Measurements from ENCODE around the gene STC2. TPM values are rescaled to one million over a fixed set of nuclear protein-coding genes. Genes with fewer than 3 reads are reported as not detected.

The STC2 gene
- total and polyA plus RNA-seq, 2 of the 8 experiments (the other 6 are each of a cell fraction or from before 2014, with no cell fraction given): 26.4 to 53.1 TPM

- no peak overlapping the region for H3K4me3 ChIP-seq (ENCODE audit: extremely low read depth in 1 of 4, insufficient read depth in 2 of 4, low read depth in 3 of 4, low read length in 4 of 4)
- H2AK5ac ChIP-seq (ENCODE audit: low read depth, low read length): no peak overlapping the region
- H3K23me2 ChIP-seq (ENCODE audit: low read depth, low read length): no peaks in the 10 kb centered on the region
- no peaks in the 10 kb centered on the region for H3K27me3 ChIP-seq (replicated peaks in 1 of 4; ENCODE audit: control insufficient read depth in 3 of 4, extremely low read depth in 1 of 4, insufficient read depth in 3 of 4, low read length in 3 of 4)
- no peak overlapping the region; the same call in 1 of the 2 replicates for H2BK20ac ChIP-seq (ENCODE audit: low read length)
- H3K79me1 ChIP-seq (ENCODE audit: low read depth, low read length): no peaks in the 10 kb centered on the region; the same call in 1 of the 2 replicates
- no peak overlapping the region for H2BK120ac ChIP-seq (replicated peaks; ENCODE audit: low read depth, low read length)
- no peaks in the 10 kb centered on the region for H3K9me3 ChIP-seq (ENCODE audit: insufficient read depth in 2 of 2, low read depth in 1 of 2, low read length in 1 of 2)
- TF ChIP-seq RFX5 (IDR thresholded peaks at IDR 0.05; ENCODE audit: borderline replicate concordance, low read depth, low read length): no peak
- TF ChIP-seq POLR2AphosphoS5 (IDR thresholded peaks at IDR 0.05; ENCODE audit: low read depth, low read length): peak; percentile 60
- TF ChIP-seq POLR2A (IDR thresholded peaks at IDR 0.05; ENCODE audit: control extremely low read depth in 1 of 2, low read depth in 2 of 2, low read length in 2 of 2): peak; percentile 21 to 70; a peak in 2 of 3 replicates
- TF ChIP-seq KDM5A (IDR thresholded peaks at IDR 0.05; ENCODE audit: low read length): no peak
- H3K4ac ChIP-seq (replicated peaks; ENCODE audit: insufficient read length, low read depth, low read length): no peak overlapping the region
- peaks cover 1 to 10% of the 10 kb centered on the region in 2 experiments for H4K20me1 ChIP-seq (replicated peaks in 1 of 2; ENCODE audit: control insufficient read depth in 1 of 2, insufficient read depth in 2 of 2, low read length in 2 of 2)
- WGBS, 2 experiments (ENCODE audit: extremely low coverage in 1 of 2, insufficient coverage in 1 of 2, insufficient read length in 1 of 2, insufficient replicate concordance in 2 of 2, low coverage in 1 of 2, low lambda C conversion rate in 2 of 2, missing lambda C conversion rate in 1 of 2): 84% methylated on average over 12 of the region's 12 CpGs; no CpG with 5 or more reads in 1 of the 2 experiments
- H3K4me2 ChIP-seq (ENCODE audit: insufficient read depth in 1 of 2, low read depth in 2 of 2, low read length in 2 of 2): no peak overlapping the region
- H3K18ac ChIP-seq (ENCODE audit: extremely low read depth, low read length): no peak overlapping the region
- no peak overlapping the region for H2AFZ ChIP-seq (ENCODE audit: low read length)
- peaks cover 9 to 37% (median 21%) of the 10 kb centered on the region in 4 experiments; a peak in 7 of 8 replicates for H3K36me3 ChIP-seq (ENCODE audit: control insufficient read depth in 2 of 4, insufficient read depth in 4 of 4, low read length in 3 of 4)
- ChIA-PET CTCF (ENCODE audit: partially characterized antibody) (interaction anchor here (0.6 to 14.3 kb wide), 7 partner anchors 10 to 319 kb away, joined by 3 to 126 read pairs (median 4); no protein-coding TSS in a partner anchor), POLR2A (ENCODE audit: partially characterized antibody) (interaction anchor here (1.5 to 25.8 kb wide), 5 partner anchors 2 to 30 kb away, joined by 3 to 536 read pairs (median 491); partner anchors contain the start of gene STC2)
- no peak overlapping the region for H3K23ac ChIP-seq (ENCODE audit: insufficient read length)
- H3K79me2 ChIP-seq (ENCODE audit: control insufficient read depth in 1 of 2, insufficient read depth in 2 of 2, low read length in 2 of 2): no peaks in the 10 kb centered on the region; a peak in 1 of 4 replicates
- H3K4me1 ChIP-seq (replicated peaks in 1 of 4; ENCODE audit: control insufficient read depth in 3 of 4, insufficient read depth in 4 of 4, low read length in 3 of 4): peaks cover 0 to 9% (median 2%) of the 10 kb centered on the region in 4 experiments; a peak in 6 of 7 replicates
- no peak overlapping the region for H4K91ac ChIP-seq (replicated peaks; ENCODE audit: insufficient read length, low read length)
- no peak overlapping the region for H3K27ac ChIP-seq (ENCODE audit: low read depth, low read length)
- no peak overlapping the region for H2BK12ac ChIP-seq (ENCODE audit: low read depth, low read length)
- no peak overlapping the region for H4K8ac ChIP-seq (ENCODE audit: extremely low read depth, insufficient read depth, low read length)
- DNase-seq (ENCODE audit: low read depth in 1 of 2, low spot score in 2 of 2) (no peak), FAIRE-seq (no peak)
- no peak overlapping the region for H2BK5ac ChIP-seq (ENCODE audit: low read depth, low read length)
- no peak overlapping the region for H3K14ac ChIP-seq (ENCODE audit: insufficient read length)
- no peak overlapping the region for H4K5ac ChIP-seq (ENCODE audit: insufficient read length, low read depth, low read length)
- H2BK15ac ChIP-seq (ENCODE audit: low read length): no peak overlapping the region
- no peak overlapping the region for H3K9ac ChIP-seq (replicated peaks in 1 of 4; ENCODE audit: extremely low read depth in 1 of 4, low read depth in 3 of 4, low read length in 3 of 4)
- no peak overlapping the region for H3K56ac ChIP-seq (replicated peaks; ENCODE audit: insufficient read length, low read depth, low read length)
Observed at GRCh38 chr5:173314166-173314952, 13.9 kb downstream of the STC2 start.
